ENCODE data around the gene RIPOR3.

The RIPOR3 gene

DNA sequence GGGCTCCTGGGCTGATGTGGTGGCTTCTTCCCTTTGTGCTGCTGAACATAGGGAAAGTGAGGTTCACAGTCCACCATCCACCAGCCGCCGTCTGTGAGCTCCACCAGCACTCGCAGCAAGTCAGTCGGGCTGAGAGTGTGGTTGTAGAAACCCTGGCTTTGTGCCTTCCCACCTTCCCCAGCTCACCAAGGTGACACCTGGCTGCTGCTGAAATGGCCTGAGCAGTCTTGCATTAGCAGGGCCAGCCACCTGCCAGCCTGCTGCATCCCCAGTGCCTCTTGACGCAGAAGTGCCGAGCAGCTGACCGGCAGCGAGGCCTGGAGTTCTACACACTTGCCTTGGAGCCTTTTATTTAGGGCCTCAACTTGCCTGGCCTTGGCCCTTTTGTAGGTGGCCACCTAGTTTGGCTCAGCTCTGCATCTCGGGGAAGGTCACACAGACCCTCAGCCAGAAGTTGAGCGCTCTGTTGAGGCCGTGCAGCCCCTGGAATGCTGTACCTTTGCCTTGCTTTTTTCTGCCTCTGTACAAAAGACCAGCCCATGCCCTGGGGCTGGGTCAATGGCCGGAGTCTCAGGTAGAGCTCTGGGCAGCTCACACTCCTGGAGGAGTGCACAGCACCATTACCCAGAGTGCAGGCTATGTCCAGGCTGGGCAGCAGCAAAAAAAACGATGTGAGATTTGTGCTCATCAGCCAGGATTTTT is 104.7 kb downstream of the RIPOR3 start:
- no peak for DNase-seq

DNA sequence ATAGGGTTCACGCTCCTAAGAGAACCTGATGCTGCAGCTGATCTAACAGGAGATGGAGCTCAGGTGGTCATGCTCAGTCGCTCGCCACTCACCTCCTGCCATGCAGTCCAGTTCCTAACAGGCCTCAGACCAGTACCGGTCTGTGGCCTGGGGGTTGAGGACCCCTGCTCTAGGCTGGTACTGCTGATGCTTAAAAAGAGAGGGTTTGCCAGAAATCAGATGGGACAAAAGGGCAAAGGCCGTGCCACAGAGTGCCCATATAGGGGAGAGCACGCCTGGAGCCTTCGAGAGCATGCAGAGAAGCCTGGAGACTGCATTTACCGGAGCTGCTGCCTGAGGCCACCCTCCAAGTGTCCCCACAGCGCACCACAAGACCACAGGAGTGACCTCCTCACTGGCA is 105.7 kb downstream of the RIPOR3 start:
- DNase-seq = no peak

DNA sequence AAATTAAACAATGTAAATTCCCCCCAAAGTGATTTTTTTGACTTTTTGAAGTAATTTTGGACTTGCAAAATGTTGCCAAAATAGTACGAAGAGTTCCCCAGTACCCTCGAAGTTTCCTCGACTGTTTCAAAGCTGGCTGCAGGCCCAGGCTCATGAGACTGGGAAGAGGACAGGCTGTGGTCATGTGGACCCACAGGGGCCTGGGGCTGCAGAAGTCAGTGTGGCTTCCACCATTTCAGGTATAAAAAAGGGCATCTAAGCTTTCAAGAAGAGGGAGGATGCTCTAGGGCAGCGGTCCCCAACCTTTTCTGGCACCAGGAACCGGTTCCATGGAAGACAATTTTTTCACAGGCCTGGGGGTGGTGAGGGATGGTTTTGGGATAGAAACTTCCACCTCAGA is 106.1 kb downstream of the RIPOR3 start:
- DNase-seq = no peak

DNA sequence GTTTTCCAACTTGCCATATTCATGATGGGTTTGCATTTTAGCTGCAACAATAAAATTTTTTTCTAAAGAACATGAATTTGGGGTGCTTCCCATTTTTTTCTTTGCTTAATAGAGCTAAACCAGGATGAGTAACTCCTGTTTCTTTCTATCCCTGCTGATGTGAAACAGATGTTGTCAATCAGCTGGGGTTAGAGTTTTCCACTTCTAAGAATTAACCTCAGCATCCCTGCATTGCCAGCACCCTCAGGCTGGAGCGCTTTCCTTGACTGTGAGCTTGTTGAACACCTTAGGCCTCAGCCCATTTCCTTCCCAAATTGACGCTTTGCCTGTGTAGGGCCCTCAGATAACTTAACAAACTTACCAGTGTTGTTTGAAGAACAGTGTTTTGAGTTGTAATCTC is 106.7 kb downstream of the RIPOR3 start:
- DNase-seq = no peak

DNA sequence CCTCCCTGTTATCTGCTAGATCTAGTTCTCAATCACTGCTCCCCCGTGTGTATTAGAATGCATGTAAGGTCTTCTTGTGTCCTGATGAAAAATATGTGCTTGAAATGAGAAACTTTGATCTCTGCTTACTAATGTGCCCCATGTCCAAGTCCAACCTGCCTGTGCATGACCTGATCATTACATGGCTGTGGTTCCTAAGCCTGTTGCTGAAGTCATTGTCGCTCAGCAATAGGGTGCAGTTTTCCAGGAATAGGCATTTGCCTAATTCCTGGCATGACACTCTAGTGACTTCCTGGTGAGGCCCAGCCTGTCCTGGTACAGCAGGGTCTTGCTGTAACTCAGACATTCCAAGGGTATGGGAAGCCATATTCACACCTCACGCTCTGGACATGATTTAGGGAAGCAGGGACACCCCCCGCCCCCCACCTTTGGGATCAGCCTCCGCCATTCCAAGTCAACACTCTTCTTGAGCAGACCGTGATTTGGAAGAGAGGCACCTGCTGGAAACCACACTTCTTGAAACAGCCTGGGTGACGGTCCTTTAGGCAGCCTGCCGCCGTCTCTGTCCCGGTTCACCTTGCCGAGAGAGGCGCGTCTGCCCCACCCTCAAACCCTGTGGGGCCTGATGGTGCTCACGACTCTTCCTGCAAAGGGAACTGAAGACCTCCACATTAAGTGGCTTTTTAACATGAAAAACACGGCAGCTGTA is 107.7 kb downstream of the RIPOR3 start:
- no peak for DNase-seq

DNA sequence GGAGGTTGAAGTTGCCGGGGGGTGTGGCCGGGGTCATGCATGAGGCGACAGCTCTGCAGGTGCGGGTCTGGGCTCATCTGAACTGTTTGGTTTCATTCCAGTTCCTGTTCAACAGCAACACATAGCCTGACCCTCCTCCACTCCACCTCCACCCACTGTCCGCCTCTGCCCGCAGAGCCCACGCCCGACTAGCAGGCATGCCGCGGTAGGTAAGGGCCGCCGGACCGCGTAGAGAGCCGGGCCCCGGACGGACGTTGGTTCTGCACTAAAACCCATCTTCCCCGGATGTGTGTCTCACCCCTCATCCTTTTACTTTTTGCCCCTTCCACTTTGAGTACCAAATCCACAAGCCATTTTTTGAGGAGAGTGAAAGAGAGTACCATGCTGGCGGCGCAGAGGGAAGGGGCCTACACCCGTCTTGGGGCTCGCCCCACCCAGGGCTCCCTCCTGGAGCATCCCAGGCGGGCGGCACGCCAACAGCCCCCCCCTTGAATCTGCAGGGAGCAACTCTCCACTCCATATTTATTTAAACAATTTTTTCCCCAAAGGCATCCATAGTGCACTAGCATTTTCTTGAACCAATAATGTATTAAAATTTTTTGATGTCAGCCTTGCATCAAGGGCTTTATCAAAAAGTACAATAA is 108.6 kb downstream of the RIPOR3 start:
- DNase-seq = no peak

DNA sequence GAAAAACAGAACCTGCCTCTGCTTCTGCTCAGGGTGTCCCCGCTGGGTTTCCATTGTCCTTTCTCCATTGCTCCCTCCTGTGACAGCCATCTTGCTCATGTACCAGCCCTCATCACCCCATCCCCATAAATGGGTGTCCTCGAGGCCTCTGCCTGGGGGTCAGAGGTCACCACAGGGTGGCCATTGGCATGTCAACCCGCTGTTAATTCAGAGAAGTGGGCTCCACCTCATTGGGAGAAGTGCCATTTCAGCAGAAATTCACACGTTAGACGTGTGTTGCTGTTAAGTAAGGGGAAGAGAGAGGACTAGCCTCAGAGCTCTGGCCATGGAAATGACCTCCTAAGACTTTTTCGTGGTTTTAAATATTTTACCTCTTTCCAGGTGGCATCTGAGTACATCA is 109.2 kb downstream of the RIPOR3 start:
- DNase-seq = no peak

DNA sequence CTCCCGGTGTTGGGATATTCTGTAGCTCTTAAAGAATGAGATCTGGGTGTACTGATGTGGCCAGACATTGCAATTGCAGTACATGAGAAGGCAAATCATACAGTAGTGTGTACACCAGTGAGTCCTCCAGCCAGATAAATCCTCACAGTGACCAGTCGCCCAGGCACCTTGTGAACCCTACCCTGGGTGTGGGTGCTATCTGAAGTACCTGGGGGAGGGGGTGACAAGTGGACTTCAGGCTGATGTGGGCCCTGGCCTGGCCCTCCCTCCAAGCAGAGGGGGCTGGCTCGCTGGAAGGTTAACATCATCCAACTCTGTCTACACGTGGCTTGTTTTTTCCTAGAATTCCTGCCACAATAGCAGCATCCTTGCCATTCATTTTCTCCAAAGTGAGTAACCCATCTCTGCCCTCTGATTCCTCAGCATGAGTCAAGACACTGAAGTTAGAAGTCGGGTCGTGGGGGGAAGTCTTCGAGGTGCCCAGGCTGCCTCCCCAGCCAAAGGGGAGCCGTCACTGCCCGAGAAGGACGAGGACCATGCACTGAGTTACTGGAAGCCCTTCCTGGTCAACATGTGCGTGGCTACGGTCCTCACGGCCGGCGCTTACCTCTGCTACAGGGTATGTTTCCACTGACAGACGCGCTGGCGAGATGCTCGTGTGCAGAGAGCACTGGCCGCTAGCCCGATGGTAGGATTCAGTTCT is 110.3 kb downstream of the RIPOR3 start:
- no peak for DNase-seq

DNA sequence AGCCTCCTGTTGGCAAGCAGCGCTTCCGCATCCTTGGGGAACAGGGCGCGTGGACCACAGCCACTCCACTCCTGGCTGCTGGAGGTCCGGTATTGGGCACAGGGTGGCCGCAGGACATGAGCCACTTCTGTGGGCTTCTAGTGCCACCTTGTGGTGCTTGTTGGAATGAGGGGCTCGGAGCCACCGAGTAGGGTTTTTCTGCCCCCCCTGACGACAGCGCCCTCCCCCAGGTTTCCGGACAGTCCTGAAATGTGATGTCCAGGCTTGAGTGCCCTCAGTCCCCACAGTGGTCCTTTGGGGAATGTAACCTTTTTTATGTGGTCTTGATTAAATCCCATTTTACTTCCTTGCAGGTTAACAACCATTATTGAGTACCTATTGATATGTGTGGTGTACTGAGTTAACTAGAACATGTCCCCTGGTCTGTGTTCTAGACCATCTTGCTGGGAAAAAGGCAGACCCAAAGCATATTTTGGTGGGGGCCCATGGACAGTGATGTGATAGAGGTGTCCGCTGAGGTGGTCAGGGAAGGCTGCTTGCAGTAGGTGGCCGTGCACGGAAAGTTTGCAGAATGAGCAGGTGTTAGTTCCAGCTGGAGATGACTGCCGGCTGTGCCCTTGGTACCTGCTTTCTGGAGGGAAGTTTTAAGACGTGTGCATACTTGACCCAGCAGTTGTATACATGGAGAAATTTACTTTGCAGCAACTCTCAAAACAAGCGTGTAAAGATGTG is 111.2 kb downstream of the RIPOR3 start:
- DNase-seq = peak; percentile 54

DNA sequence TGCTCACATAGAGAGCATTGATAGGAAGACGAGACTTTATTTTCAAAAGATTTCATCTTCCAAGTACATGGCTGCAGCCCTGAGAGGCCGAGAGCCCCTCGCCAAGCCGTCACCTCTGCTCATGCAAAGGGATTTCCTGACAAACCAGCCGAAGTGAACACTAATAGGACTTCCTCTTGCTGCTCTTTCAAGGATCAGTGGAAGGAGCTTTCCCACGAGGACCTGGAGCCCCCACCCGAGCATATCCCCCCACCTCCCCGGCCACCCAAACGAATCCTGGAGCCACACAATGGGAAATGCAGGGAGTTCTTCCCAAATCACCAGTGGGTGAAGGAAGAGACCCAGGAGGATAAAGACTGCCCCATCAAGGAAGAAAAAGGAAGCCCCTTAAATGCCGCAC is 111.8 kb downstream of the RIPOR3 start:
- DNase-seq = no peak

DNA sequence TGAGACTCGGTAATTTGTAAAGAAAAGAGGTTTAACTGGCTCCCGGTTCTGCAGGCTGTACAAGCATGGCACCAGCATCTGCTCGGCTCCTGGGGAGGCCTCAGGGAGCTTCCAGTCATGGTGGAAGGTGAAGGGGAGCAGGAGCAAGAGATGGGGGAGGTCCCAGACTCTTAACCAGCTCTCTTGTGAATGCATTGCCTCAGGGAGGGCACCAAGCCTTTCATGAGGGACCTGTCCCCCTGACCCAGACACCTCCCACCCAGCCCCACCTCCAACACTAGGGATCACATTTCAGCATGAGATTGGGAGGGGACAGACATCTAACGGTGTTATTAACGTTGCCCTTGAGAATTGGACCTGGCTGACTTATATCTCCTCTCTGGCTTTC is 112.6 kb downstream of the RIPOR3 start:
- no peak for DNase-seq

DNA sequence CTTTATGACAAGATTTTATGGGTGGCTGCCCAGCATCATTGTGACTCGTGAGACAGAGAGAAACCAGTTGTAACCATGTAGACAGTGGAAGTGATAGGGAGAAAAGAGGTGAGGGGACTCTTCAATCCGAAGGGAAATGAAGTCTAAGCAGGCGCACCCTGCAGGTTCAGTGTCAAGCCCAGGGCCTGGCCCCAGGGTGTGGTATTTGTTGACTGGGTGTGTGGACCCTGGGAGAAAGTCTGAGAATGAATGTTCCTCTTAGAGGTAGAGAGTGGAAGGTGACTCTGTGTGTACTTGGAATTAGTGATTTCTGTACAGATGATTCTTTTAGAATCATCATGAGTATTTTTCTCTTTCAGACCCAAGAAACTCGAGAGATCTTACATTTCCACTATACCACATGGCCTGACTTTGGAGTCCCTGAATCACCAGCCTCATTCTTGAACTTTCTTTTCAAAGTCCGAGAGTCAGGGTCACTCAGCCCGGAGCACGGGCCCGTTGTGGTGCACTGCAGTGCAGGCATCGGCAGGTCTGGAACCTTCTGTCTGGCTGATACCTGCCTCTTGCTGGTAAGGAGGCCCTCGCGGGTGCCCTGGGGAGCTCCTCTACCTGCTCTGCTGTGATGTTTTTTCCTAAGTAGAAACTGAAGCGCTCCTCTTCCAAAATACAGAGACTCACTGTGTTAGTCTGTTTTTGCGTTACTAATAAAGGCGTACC is 113.1 kb downstream of the RIPOR3 start:
- DNase-seq = no peak

DNA sequence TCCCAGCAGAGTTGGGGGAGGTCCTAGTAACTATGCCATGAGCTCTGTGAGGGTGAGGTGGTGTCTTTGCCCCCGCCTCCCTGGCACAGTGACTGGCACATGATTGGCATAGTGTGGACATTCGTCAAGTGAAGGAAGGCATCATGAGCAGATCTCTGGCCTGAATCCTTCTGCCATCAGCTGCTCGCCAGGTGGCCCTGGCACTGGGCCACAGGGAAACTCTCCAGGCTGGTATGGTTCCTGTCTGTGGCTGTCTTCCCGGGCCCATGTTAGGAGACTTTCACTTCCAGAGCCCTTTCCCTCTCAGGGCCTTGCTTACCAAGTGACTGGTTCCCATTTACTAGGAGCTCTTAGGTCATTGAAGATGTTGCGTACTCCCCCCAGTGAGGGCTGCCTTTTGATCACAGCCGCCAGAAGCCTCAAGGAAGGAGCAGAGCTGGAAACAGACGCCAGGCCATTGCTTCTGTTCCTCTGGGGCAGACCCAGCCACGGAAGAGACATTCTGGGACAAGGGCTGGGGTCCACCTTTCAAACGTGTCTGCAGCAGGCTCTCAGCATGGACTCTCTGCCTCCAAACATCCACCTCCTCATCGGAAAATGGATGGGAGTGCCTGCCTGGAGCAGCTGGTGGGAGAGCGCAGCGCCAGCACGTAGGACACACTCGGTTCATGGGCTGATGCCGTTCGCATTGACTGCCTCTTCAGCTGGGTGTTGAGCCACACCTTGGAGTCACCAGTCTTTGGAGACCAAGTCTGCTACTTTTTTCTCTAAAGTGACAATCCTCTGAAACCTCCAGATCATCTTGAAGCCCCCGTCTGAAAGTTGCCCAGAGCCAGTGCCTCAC is 113.9 kb downstream of the RIPOR3 start:
- DNase-seq = no peak

DNA sequence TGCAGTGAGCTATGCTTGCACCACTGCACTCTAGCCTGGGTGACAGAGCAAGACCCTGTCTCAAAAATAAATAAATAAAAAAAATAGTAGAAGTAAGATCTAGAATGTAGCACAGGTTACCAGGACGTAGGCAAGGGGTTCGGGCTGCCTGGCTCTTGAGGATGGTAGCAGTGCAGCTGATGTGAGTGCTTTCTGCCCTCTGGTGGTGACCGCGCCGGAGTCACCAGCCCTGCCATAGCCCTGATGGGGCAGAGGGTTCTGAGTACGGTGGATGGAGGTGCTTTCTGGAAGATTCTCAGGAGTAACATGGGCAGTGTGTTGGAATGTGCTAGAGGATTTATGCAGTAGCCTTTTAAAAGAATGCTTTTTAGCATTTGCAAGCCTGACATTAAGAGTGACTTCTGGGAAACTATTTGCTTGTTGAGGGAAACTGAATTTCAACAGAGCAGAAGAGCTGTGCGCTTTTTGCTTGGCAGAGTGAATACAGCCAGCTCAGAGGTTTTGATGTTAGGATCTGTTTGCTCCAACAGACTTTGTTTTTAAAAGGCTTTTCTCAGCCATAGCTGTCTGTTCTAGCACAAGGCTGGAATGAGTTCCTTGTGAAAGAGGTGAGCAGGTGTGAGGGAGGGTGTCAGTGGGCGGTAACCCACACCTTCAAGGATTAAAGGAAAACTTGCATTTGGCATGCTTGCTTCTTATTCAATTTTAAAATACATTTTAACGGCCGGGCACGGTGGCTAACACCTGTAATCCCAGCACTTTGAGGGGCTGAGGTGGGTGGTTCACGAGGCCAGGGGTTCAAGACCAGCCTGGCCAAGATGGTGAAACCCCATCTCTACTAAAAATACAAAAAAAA is 115.2 kb downstream of the RIPOR3 start:
- peak; percentile 74 for DNase-seq

DNA sequence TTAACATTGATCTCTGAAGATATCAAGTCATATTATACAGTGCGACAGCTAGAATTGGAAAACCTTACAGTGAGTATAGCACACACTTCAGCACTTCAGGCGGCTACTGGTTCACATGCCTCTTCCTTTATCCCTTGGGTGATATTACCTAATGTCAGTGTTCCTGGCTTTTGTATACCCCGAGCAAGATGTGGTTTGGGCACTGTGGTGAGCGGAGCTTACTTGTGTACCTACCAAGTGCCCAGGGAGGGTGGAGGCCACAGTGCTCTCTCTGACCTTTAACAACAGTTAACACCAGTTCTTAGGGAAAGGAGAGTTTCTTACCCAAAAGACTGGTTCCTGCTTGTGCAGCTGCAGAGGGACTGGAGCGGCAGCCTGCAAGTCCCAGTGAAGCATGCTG is 116.8 kb downstream of the RIPOR3 start:
- DNase-seq = no peak

DNA sequence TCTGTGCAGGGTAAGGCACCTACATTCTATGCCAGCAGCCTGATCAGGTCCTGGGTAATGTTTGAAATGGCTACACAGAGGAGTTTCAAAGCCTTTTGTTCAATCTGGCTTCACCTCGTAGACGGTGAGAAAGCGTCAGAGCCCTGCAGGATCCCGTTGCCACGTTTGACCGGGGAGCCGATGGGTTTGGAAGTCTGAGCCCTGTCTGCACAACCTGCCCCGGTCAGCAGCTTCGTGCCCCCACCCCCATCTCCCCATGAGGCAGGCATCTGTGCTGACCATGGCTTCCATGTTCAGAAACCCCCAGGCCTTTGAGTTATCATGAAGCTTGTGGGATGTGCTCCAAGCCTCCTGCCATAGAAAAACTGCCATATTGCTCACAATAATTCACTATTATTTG is 117.2 kb downstream of the RIPOR3 start:
- no peak for DNase-seq

DNA sequence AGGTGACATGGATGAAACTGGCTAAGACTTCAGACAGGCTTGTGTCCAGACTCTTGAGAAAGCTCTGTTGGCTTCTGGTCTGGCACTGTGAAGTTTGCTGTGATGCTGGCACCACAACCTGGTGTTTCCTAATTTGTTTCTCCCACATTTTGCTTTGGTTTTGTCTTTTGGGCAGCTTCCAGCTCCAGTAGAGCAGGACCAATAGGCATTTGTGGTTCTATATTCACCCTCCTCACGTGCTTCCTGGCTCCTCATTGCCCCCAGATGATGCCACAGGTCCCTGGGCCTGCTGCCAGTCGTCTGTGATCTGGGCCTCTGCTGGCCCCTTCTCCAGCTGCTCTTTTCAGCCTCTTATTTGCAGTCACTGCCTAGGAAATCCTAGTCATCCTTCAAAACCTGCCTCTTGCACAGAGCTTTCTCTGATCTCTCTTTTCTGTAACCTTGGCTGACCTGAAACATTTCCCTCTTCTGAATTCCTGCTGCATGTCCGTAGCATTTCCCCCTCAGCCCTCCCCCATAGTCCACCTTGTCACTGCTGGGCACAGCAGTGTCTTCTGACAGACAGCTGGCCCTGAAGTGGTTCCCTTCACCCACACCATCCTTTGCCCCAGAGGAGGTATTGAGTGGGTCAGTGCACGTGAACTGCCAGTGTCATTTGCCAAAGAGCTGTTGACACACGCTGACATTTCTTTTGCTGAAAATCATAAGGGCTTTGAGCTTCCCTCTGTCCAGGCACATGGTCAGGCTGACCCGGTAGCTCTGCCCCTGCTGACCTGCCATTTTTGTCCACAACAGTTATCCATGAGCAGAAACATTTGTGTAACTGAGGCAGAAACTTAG is 118.2 kb downstream of the RIPOR3 start:
- DNase-seq = no peak

DNA sequence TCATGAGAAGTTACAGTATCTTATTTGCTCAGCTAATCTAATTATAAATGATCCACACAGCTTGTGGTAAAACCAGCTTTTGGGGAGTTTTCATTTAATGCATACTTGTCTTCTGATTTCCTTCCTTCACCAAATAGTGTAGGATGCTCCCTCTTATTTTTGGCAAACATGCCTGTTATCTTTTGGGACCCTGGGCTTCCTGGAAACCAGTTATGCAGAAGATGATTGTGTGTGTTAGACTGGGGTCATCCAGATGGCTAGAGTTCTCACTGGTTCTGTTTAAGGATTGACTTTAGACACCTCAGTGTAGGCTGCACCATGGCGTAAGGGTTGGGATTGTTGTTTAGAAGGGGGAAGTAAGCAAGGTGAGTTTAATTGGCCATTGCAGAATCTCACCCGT is 119.9 kb downstream of the RIPOR3 start:
- DNase-seq = no peak
